CD4-positive, alpha-beta T cell treated with Interleukin-4 for 4 hours (primary cell): ENCODE measurements around the gene TPPP2.
A peak's percentile ranks its signal among the peaks of the same experiment; 100 is the strongest.
"Not testable (repeated sequence)": the region's sequence is repeated elsewhere in the genome, so short reads cannot be mapped to it uniquely, and the experiment has no call there.

Experiments
- DNase-seq: peaks from one replicate; pipeline ENCODE4 v3.0.0-alpha.2; 2020

TPPP2 gene

DNA sequence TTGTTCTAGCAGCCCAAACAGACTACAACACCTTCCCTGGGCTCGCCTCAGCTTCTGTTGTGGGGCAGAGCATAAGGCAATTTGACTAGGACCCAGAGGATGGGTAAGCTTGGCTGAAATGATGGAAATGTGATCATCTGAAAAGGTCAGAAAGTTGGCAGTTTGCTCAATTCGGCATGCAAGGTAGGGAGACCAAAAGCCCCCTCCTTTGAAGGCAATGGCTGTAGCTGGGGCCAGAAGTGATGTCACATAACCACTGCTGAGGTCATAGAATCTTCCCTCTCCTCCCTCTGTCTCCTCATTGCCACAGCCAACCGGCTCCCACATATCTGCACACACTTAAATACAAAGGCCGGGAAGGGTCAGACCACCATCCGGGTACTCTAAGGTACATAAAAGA is at the start of gene TPPP2:
Gene TPPP2, plus strand, starts transcription at position 301 of the 400 bp plus-strand sequence. CDS start 365 bp downstream, outside the sequence.
- DNase-seq: no peak

DNA sequence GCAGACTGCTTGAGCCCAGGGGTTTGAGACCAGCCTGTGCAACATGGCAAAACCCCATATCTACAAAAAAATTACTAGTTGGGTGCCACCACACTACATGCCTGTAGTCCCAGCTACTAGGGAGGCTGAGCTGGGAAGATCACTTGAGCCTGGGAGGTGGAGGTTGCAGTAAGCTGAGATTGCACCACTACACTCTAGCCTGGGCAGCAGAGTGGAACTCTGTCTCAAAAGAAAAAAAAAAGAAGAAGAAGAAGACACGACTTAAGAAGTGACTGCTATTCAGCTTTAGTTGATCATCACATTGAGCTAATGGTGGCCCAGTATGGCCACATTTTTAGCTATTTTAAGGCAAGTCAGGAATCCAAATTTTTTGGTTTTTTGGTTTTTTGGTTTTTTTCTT is 49.1 kb upstream of the TPPP2 start:
- no peak for DNase-seq

DNA sequence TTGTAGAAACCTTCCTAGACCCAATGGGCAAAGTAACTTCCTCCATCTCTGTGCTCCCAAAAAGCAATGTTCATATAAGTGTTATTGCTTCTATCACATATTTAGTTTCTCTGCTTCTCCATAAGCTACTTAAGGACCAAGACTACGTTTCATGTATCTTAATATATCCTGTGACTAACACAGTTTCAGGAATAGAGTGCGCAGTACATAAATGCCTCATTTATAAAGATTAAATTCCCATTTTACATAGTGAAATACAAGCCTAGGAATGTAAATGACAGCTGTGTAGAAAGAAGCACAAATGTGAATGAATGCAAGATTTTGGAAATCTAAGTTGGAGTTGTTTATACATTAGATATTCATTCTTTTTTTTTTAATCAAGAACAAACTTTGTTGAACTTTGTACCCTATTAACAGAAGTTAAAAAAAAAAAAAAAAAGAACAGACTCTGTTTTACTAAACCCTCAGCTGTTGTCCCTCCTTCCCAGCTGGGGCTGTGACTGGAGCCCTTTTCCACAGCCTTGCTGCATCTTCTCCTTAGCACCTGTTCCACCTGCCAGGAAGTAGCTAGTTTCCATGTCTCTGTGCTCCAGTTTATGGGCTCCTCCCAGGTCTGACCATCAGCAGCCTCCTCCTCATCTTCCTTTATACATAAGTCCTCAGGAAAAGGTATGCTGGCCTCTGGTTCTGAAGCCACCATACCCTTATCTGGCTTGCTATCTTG is 47.2 kb upstream of the TPPP2 start:
- DNase-seq: no peak

DNA sequence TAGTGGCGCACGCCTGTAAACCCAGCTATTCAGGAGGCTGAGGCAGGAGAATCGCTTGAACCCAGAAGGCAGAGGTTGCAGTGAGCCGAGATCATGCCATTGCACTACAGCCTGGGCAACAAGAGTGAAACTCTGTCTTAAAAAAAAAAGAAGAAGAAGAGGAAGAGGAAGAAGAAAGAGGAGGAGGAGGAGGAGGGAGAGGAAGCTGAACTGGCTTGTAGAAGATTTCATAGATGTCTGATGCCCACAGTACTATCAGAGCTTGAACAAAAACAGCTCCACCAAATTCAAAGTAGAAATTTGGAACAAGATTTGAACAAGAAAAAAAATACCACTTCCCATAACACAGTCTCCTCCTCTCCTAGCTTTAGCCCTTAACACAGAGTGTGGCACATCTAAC is 44.4 kb upstream of the TPPP2 start:
- not testable (repeated sequence) for DNase-seq

DNA sequence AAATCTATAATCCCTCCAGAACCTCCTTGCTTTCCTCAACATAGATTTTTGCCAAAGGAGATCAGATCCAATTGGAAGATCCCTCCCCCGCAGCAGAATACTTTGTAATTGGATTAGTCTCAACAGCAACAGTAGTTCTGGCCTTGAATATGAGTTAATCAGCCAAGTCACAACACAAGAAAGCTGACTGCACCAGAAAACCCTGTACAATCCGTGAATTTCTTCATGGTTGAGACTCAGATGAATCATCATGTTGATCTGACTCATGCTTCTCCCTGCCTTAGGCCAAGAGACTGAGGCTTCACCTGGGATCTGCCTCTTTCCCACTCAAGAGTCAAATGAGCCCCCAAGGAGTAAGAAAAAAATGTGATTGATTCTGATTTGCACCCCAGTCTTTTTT is 43.2 kb upstream of the TPPP2 start:
- DNase-seq: no peak

DNA sequence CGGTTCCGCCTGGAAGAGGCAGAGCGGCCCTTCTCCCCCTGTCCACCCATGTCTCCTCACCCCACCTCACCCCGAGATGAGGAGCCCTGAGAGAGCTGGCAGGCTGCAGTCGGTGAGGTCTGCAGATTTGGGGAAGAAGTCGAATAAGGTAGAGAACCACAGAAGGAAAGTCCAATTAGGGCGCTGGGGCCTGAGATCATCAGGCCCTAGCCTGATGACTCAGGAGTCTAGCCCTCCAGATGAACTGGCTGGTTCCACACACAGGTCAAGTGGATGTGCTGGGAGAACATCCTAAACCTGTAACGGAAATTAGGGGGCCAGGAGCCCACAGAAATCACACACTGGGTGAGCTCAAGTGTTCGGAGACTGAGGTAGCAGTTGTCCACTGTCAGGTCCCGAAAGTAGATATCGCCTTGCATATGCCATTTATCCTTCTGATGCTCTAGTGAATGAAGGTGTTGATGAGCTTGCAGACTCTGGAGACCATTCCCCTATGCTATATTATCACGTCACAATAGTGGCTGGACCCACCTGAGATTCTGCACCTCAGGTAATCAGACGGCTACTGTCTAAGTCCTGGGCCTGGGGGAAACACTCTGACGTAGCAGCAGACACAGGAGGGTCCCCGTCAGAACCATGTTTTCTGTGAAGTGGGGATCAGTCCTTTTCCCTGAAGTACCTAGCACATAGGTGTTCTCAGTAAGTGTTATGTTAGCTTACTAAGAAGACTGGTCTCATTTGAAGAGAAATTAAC is 41.1 kb upstream of the TPPP2 start:
- no peak for DNase-seq

DNA sequence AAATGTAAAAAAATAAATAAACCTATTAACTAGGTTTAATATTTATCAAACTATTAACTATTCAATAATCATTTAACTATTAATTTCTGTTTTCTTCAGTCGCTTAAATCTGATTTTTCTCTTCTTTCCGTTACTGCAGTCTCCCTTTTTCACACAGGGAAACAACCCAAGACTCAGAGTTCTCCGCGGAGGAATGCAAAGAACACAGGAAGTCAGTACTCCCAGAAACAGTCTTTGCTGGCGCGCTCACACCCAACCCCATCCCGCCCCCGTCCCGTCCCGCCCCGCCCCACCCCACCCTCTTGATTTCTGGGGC is 40.6 kb upstream of the TPPP2 start:
- no peak for DNase-seq

DNA sequence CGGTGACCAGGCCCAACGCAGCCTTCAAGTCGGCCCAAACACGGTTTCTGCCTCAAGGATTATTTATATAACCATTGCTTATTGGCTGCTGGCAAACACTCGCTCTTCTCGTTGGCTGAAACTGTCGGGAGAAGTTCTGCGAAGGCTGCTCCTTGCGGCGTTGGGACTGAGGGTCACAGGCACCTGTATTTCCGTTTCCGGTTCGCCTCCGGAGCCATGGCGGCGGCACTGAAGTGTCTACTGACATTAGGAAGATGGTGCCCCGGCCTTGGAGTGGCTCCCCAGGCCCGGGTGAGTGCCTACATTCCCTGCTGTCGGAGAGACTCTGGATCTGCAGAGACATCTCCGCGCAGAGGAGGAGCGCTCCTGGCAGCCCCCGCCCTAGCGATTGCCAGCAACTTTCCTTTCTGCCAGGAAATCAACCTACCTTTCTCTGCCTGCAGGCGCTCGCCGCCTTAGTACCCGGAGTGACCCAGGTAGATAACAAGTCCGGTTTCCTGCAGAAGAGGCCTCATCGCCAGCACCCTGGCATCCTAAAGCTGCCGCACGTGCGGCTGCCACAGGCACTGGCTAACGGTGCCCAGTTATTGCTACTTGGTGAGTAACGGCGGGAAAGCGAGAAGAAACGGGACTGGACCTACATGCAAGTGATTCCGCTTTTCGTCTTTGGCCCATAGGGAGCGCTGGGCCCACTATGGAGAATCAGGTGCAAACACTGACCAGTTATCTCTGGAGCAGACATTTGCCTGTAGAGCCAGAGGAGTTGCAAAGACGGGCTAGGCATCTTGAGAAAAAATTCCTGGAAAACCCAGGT is 40.0 kb upstream of the TPPP2 start, which contains the start of gene METTL17:
Gene METTL17, plus strand, starts transcription at position 194 of the 814 bp plus-strand sequence. Its CDS starts 23 bp downstream, at position 217.
- DNase-seq: peak; percentile 92

DNA sequence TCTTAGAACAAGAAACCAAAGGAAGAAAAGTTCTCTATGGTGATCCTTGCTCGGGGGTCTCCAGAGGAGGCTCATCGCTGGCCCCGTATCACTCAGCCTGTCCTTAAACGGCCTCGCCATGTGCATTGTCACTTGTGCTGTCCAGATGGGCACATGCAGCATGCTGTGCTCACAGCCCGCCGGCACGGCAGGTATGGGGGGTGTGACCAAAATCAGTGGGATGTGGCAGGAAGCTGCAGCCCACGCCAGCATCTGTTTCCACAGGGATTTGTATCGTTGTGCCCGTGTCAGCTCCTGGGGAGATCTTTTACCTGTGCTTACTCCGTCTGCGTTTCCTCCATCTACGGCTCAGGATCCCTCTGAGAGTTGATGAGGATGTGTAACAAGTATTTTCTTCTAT is 33.5 kb upstream of the TPPP2 start:
- DNase-seq: no peak

DNA sequence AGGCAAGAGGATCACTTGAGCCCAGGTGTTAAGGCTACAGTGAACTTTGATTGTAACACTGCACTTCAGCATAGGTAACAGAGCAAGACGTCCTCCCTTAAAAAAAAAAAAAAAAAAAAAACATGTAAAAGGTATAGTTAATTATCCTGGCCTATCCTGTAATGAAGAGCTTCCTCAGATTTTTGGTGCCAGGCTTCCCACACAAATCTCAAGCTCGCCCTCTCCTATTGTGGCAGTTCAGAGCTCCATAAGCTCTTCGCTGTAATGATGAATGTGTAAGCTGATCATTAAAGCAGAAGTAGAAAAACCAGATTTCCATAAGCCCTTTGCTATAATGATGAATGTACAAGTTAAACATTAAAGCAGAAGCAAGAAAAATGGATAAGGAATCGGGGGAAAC is 32.9 kb upstream of the TPPP2 start:
- DNase-seq: no peak

DNA sequence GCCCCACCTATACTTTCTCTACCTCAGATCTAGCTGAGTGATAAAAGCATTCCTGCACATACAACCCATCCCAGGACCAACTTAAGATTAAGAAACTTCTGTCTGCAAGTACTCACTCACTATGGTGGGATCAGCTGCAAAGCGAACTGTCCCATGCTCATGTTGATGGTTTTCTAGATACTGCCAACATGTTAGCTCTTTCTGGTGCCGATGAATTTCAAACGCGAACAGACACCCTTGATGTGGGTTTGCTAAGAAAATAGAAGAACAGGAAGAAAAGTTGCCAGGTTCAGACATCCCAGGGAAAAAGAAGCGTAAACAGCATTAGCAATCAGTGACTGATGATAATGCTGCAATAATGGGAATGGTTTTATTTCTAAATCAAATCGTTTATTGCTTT is 32.5 kb upstream of the TPPP2 start:
- DNase-seq: no peak

DNA sequence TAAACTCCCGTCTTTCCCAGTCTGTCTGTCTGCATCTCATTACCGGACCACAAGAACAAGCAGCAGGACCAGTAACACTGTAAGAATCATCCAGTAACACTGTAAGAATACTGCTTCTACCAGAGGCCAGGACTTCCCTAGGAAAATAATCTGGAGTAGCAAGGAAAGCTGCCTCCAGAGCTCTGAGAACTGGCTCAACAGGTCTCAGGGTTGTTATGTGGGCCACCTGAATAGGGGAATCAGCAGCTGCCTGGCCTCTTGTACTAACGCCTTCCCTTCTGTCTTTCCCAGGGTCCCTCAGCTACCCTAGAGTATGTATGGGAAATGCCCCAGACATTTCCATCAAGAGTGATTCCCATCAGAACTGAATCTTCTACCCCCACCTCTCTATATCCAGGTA is 31.9 kb upstream of the TPPP2 start:
- DNase-seq: no peak

DNA sequence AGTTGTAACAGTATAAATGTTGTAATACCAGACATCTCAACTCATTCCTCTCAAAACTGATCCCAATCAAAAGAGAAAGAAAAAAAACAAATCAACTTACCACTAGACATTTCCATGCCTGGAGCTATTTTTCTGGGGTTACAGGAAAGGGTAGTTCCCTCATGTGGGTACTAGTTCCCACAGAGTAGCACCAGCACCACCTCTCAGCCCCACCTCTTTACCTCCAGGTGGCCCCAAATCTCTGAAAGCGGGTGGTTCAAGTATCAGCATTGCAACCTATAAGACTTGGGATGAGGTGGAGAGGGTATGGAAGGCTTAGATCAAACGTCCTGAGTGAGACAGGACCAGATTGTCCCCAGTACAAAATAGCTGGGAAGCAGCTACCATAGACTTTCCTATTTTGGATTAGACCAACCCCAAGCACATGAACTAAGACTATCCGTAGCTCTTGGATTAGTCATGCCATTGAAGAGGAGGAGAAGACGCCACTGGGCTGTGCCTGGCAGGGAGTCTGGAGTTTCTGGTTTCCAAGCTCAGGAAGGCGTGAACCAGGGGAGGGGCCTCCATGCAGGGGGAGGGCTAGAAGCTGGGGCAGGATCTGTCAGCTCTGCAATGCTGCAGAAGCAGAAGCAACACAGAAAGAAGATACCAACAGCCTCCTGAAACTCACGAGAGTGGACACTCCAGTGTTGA is 31.2 kb upstream of the TPPP2 start, which contains the start of gene SLC39A2:
Gene SLC39A2, plus strand, starts transcription at position 620 of the 693 bp plus-strand sequence. CDS start 154 bp downstream, outside the sequence.
- DNase-seq: no peak

DNA sequence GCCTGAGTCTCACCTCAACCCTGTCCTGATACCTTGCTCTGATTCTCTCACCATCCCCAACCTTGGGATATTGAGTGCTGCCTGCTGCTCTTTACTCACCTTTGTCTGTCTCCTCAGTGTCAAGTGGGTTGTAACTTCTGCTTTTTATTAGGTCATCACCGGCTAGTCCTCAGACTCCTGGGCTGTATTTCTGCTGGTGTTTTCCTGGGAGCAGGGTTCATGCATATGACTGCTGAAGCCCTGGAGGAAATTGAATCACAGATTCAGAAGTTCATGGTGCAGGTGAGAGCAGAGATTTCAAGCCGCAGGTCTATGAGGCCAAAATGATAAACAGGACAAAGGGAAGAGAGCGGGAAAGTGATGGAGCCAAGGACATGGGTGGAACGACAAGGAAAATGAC is 30.4 kb upstream of the TPPP2 start:
- DNase-seq: no peak

DNA sequence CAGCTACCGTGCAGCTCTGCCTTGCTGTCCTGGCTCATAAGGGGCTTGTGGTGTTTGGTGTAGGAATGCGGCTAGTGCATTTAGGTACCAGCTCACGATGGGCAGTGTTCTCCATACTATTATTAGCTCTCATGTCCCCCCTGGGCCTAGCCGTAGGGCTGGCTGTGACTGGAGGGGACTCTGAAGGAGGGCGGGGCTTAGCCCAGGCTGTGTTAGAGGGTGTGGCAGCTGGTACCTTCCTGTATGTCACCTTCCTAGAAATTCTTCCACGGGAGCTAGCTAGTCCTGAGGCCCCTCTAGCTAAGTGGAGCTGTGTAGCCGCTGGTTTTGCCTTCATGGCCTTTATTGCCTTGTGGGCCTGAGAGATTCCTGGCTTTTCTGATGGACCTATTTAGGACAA is 28.8 kb upstream of the TPPP2 start:
- DNase-seq: no peak

DNA sequence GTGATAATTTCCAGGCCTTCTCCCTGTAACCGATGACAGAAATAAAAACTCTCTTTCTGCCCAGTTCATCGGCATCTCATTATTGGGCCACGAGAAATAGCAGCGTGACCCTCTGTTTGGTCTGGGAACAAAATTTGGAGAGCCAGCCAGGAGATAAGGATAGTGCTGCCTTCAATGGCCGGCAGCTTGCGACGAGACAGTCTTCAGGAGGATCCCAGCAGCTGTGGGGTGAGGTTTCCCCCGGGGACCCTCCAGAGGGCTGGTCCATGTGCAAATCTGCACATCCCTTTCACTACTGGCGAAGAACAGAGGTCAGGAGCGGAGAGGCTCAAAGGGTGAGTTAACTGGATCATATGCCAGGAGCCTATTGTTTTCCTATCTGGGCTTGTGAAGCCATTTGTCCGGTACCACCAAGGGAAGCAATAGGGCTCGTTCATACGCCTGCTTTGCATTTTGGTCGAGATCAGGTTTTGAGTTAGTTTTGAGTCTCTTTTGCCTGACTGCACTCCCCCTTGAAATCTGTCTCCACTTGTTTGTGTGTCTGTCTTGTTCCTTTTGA is 26.1 kb upstream of the TPPP2 start:
- no peak for DNase-seq

DNA sequence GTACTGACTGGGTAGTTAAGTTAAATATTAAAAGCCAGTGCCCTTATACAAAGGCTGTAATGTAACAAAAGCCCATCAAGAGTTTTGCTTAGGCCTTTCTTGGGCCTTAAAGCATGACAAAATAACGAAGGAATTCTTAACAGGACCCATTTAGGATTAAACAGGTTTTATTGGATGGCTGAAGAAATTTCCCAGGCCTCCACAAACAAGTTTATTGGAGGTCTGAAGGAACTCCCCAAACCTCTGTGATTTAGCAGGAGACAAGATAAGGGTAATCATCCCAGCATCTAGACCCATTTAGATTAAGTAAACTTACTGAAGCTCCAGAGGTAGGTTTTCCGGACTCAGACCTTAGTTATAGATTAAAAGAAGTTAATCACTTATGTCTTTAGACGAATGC is 20.3 kb upstream of the TPPP2 start:
- DNase-seq: not testable (repeated sequence)

DNA sequence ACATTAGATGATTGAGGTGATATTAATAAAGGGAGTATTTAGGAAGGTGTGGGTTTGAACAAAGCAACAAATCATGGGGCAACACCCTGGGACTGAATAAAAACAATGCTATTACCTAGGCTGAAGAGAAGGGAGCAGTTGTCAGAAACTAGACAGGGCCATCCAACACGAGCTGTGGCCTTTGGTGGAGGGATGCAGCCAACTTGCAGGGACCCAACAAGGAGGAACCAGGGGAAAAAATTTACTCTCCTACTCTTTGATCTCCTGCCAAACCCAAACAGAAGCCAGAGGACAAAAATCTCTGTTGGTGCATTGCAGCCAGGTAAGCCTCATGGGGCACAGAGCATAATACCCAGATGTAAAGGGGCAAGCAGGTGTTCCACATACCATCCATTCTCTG is 18.9 kb upstream of the TPPP2 start:
- DNase-seq: no peak

DNA sequence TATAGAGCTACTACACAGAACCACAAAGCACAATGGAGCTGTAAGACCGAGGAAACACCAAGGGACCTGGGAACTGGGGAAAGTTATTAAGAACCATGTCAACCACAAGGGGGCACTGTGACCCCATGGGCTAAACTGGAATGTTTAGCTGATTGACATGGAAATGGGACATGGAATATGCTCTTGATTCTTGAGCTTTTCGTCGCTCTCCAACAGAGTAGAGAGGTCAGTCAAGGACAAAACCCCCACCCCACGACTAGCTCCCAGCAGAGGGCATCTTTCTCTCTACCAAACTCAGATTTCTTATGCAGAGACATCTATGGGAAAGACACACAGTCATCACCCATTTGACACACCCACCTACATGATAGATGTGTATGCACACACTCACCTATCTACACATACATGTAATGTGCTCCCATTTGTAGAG is 15.2 kb upstream of the TPPP2 start:
- DNase-seq: peak; percentile 78

DNA sequence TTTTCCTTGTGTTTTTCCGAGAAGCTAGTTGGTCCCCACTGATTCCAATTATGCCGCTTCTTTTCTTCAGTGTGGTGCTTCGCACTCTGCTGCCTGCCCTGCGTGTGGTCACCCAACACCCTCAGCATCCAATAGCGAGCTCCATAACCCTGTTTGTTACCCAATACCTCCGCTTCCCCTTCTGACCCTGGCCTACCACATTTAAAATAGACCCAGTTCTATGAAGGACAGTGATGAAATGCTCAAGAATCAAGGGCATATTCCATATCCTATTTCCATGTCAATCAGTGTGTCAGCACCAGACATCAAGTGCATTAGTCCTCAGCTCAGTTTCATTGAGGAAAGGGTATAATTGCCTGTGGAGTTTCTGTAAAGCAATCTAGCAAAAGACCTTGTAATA is 14.7 kb upstream of the TPPP2 start:
- no peak for DNase-seq

DNA sequence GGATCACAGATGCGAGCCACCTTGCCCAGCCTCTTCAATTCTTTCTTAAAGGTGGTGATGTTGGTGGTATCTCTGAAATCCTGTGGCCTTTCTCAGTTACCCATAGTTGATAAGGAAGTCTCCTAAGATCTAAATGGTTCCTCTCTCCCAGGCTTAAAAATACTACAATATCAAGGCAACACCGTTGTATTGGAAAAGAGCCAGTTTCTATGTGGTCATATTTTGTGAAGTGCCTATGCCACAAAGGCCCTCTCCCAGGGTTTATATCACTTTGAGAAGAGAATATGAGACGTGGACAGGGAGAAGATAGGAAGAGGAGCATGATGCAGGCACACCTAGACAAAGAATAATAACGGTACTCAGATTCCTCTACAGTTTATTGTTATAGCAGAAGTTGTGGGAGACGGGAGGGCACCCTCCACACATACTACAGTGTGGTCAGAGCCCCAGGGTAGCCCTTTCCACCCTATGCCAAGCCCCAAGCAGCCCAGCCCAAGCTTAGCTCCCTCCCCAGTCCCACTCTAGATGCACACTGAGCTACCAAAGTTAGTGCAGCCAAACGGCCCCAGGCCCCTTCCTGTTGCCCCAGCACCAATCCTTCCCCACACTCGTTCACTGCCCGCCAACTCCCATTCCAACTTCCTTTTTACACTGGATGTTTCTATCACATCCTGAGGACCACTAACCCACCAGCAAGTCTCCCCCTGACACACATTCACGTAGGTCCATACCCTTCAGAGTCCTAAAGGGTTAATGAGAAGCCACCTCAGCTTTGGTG is 13.4 kb upstream of the TPPP2 start:
- no peak for DNase-seq
